Astrocyte of the spinal cord (primary cell): ENCODE measurements around the gene TMA7B.

Experiments used
- DNase-seq: peaks from one replicate; pipeline ENCODE4 v3.0.0; 2011; ENCODE audit warnings: low read depth, low spot score
- H3K4me3 ChIP-seq: 2 replicates; pipeline ENCODE4 v1.5.1; 2011; ENCODE audit warnings: low read depth, mild to moderate bottlenecking, low read length, moderate library complexity
- CTCF ChIP-seq: IDR thresholded peaks from 2 replicates; pipeline ENCODE4 v1.5.1; 2012; ENCODE audit warnings: low read depth, mild to moderate bottlenecking, low read length, inconsistent platforms
- in situ Hi-C: cut with HindIII; loops from 2 replicates; pipeline ENCODE4 v1.10.0; 2017; ENCODE audit warnings: low sequenced_read_pairs

TMA7B gene

GRCh38 chr22:39956932-39957664 lies 3.1 kb upstream of the TMA7B start:
- in situ Hi-C loops: no loop called here
- TF ChIP-seq CTCF: no peak
- DNase-seq: no peak
- no peak overlapping the region for H3K4me3 ChIP-seq

- in situ Hi-C loops: no loop called here
- no peak for DNase-seq
- no peak for TF ChIP-seq CTCF
- H3K4me3 ChIP-seq: no peak overlapping the region
Measured at GRCh38 chr22:39958009-39958711, 2.0 kb upstream of the TMA7B start.

- no peak for DNase-seq
- no peak overlapping the region for H3K4me3 ChIP-seq
- no peak for TF ChIP-seq CTCF
- in situ Hi-C loops: no loop called here
Measured at GRCh38 chr22:39958949-39959639, 1.1 kb upstream of the TMA7B start.

- H3K4me3 ChIP-seq: no peak overlapping the region
- DNase-seq: peak; percentile 99
- no peak for TF ChIP-seq CTCF
- in situ Hi-C loops: no loop called here
Measured at GRCh38 chr22:39960791-39961746, 872 bp downstream of the TMA7B start.

- no peak for TF ChIP-seq CTCF
- no peak overlapping the region for H3K4me3 ChIP-seq
- in situ Hi-C loops: no loop called here
- DNase-seq: peak; percentile 28
Measured at GRCh38 chr22:39962071-39962470, 1.9 kb downstream of the TMA7B start.

- DNase-seq: no peak
- in situ Hi-C loops: no loop called here
- no peak for TF ChIP-seq CTCF
- H3K4me3 ChIP-seq: no peak overlapping the region
Measured at GRCh38 chr22:39965748-39966147, 5.6 kb downstream of the TMA7B start.
